K562 (cell line): ENCODE results near the gene C1orf74. TPM values are rescaled to one million over a fixed set of nuclear protein-coding genes. Genes with fewer than 3 reads are reported as not detected.

Experiments
- ATF1 ChIP-seq, 2 experiments: fragments of 450-650 bp in 1 of 2; IDR thresholded peaks; 2 replicates each; pipeline ENCODE4 v1.6.1; 2016; ENCODE audit warnings: missing compliant biosample characterization in 1 of 2, missing genetic modification characterization in 1 of 2
- BHLHE40 ChIP-seq: IDR thresholded peaks from 2 replicates; pipeline ENCODE4 v1.6.1; 2011; ENCODE audit warnings: low read length, improper control_type of control experiment
- CBFA2T2 ChIP-seq: fragments of 450-650 bp; conservative IDR thresholded peaks from 2 replicates; pipeline ENCODE4 v1.6.1; 2017; ENCODE audit warnings: mild to moderate bottlenecking
- DDX20 ChIP-seq: fragments of 450-650 bp; IDR thresholded peaks from 2 replicates; pipeline ENCODE4 v1.6.1; 2016; ENCODE audit warnings: missing genetic modification characterization, low read depth, mild to moderate bottlenecking, missing compliant biosample characterization, moderate library complexity
- DPF2 ChIP-seq: fragments of 450-650 bp; IDR thresholded peaks from 2 replicates; pipeline ENCODE4 v1.6.1; 2016
- EHMT2 ChIP-seq: fragments of 450-650 bp; IDR thresholded peaks from 2 replicates; pipeline ENCODE4 v1.6.1; 2018; ENCODE audit warnings: antibody characterized with exemption
- ELK1 ChIP-seq: sonication (generic); formaldehyde crosslinking; IDR thresholded peaks from 2 replicates; pipeline ENCODE4 v1.8.1; 2022; ENCODE audit warnings: missing genetic modification reagents
- ESRRA ChIP-seq: fragments of 450-650 bp; IDR thresholded peaks from 2 replicates; pipeline ENCODE4 v1.6.1; 2014; ENCODE audit warnings: low read depth, mild to moderate bottlenecking, moderate library complexity, borderline replicate concordance
- FOSL1 ChIP-seq: fragments of 200-800 bp; sonication (Bioruptor generic); conservative IDR thresholded peaks from 2 replicates; pipeline ENCODE4 v1.6.1; 2016; ENCODE audit warnings: missing genetic modification characterization, missing compliant biosample characterization
- KLF13 ChIP-seq: fragments of 450-650 bp; IDR thresholded peaks from 2 replicates; pipeline ENCODE4 v1.6.1; 2016; ENCODE audit warnings: missing genetic modification characterization, low read depth, mild to moderate bottlenecking, missing compliant biosample characterization, moderate library complexity, borderline replicate concordance
- NELFE ChIP-seq: IDR thresholded peaks from 2 replicates; pipeline ENCODE4 v1.6.1; 2011; ENCODE audit warnings: mild to moderate bottlenecking; ENCODE audit not compliant: insufficient read depth, insufficient read length
- NFE2 ChIP-seq: IDR thresholded peaks from 2 replicates; pipeline ENCODE4 v1.6.1; 2014; ENCODE audit warnings: antibody characterized with exemption, low read depth
- NR3C1 ChIP-seq: sonication (generic); formaldehyde crosslinking; IDR thresholded peaks from 2 replicates; pipeline ENCODE4 v1.8.1; 2022; ENCODE audit warnings: missing genetic modification reagents
- NUFIP1 ChIP-seq: fragments of 450-650 bp; IDR thresholded peaks from 2 replicates; pipeline ENCODE4 v1.6.1; 2018; ENCODE audit not compliant: partially characterized antibody
- RERE ChIP-seq: sonication (generic); formaldehyde crosslinking; IDR thresholded peaks from 2 replicates; pipeline ENCODE4 v1.8.0; 2023; ENCODE audit warnings: missing genetic modification reagents, mild to moderate bottlenecking, borderline replicate concordance
- RNF2 ChIP-seq: sonication (generic); IDR thresholded peaks from 2 replicates; pipeline ENCODE4 v1.6.1; 2016
- SAFB2 ChIP-seq: fragments of 200-400 bp; formaldehyde crosslinking; IDR thresholded peaks from 2 replicates; pipeline ENCODE4 v1.6.1; 2018; ENCODE audit warnings: borderline replicate concordance, low read length, low read depth, moderate library complexity; ENCODE audit not compliant: severe bottlenecking
- SMARCB1 ChIP-seq: IDR thresholded peaks from 2 replicates; pipeline ENCODE4 v1.6.1; 2011; ENCODE audit warnings: improper control_type of control experiment, low read depth; ENCODE audit not compliant: insufficient read length
- TFE3 ChIP-seq: fragments of 450-650 bp; formaldehyde crosslinking; IDR thresholded peaks from 2 replicates; pipeline ENCODE4 v1.4.0; 2020; ENCODE audit warnings: mild to moderate bottlenecking, mixed read lengths
- ZNF263 ChIP-seq: sonication (generic); formaldehyde crosslinking; IDR thresholded peaks from 2 replicates; pipeline ENCODE4 v1.8.0; 2022; ENCODE audit warnings: mild to moderate bottlenecking, missing genetic modification reagents, borderline replicate concordance
- polyA plus RNA-seq, 8 experiments: library from polyadenylated mRNA; depleted of rRNA in 4 of 8; stranded (reverse) in 5 of 8; unstranded in 3 of 8; fragments of >200 nt; fragmentation: Nextera tagmentation in 2 of 8; fragmentation: Illumina TruSeq in 1 of 8; extraction: Ambion mirVana in 2 of 8; extraction: Trizol in 1 of 8; gene quantifications; 2 replicates each; pipeline versions ENCODE4 v1.2.1 to v1.2.3, GENCODE V29; 2011 to 2014; ENCODE audit warnings: inconsistent platforms in 1 of 8, missing spikeins in 1 of 8
- total RNA-seq, 7 experiments: library from RNA; depleted of rRNA in 6 of 7; stranded (reverse); fragments of >200 nt in 6 of 7; fragmentation: Illumina TruSeq in 2 of 7; extraction: Trizol in 2 of 7; gene quantifications; 2 replicates each; pipeline versions ENCODE4 v1.2.1 to v1.2.3, GENCODE V29; 2011 to 2021; ENCODE audit warnings: low replicate concordance in 1 of 7

C1orf74 gene
- total and polyA plus RNA-seq, 9 of the 15 experiments (the other 6 are each of a cell fraction or from before 2014, with no cell fraction given): 4.0 to 7.6 (median 5.7) TPM

- TF ChIP-seq NELFE (no peak), KLF13 (tag) (peak; percentile 99), SMARCB1 (no peak), EHMT2 (peak; percentile 44; the same call in 1 of the 2 replicates), NUFIP1 (peak; percentile 61), ELK1 (no peak), ESRRA (peak; percentile 60; the same call in 1 of the 2 replicates), NFE2 (no peak), TFE3 (CRISPR knock-in tag) (no peak), ATF1 (CRISPR knock-in tag; IDR thresholded peaks at IDR 0.05) (no peak), ATF1 (tag; IDR thresholded peaks at IDR 0.05) (peak; percentile 85), FOSL1 (tag) (peak; percentile 66), CBFA2T2 (peak; percentile 76), NR3C1 (CRISPR knock-in tag) (no peak), RNF2 (no peak), DPF2 (peak; percentile 94), ZNF263 (CRISPR knock-in tag) (no peak), SAFB2 (no peak), RERE (CRISPR knock-in tag) (no peak), BHLHE40 (peak; percentile 81), DDX20 (no peak)
These were observed 43.3 kb upstream of the C1orf74 start, which contains the start of gene UTP25 (continued) for GRCh38 chr1:209827384-209828262.
